WTC11 (cell line): ENCODE results near the gene SLC35F1.

Experiments used
- CBFB ChIP-seq: sonication (generic); formaldehyde crosslinking; IDR thresholded peaks from 2 replicates; pipeline ENCODE4 v1.8.1; 2022; ENCODE audit warnings: mild to moderate bottlenecking, low read depth, missing genetic modification reagents
- E2F4 ChIP-seq: sonication (generic); formaldehyde crosslinking; IDR thresholded peaks from 2 replicates; pipeline ENCODE4 v1.8.1; 2022; ENCODE audit warnings: low read depth, mild to moderate bottlenecking, moderate library complexity, missing genetic modification reagents, borderline replicate concordance
- ESRRA ChIP-seq: sonication (generic); formaldehyde crosslinking; IDR thresholded peaks from 2 replicates; pipeline ENCODE4 v1.8.1; 2022; ENCODE audit warnings: mild to moderate bottlenecking, missing genetic modification reagents, borderline replicate concordance
- ETV6 ChIP-seq: sonication (generic); formaldehyde crosslinking; IDR thresholded peaks from 2 replicates; pipeline ENCODE4 v1.8.1; 2022; ENCODE audit warnings: mild to moderate bottlenecking, missing genetic modification reagents
- JUN ChIP-seq: sonication (generic); formaldehyde crosslinking; IDR thresholded peaks from 2 replicates; pipeline ENCODE4 v1.8.0; 2023; ENCODE audit warnings: mild to moderate bottlenecking, missing genetic modification reagents
- NFYB ChIP-seq: sonication (generic); formaldehyde crosslinking; conservative IDR thresholded peaks from 2 replicates; pipeline ENCODE4 v1.8.0; 2022; ENCODE audit warnings: low read depth, missing genetic modification reagents
- NR1H2 ChIP-seq: sonication (generic); formaldehyde crosslinking; IDR thresholded peaks from 2 replicates; pipeline ENCODE4 v1.9.0; 2021; ENCODE audit warnings: mild to moderate bottlenecking, moderate library complexity, missing genetic modification reagents
- PRRX2 ChIP-seq: fragments of 250-450 bp; sonication (Bioruptor Pico); IDR thresholded peaks from 2 replicates; pipeline ENCODE4 v1.8.0; 2021; ENCODE audit warnings: mild to moderate bottlenecking
- SP1 ChIP-seq: sonication (generic); formaldehyde crosslinking; conservative IDR thresholded peaks from 2 replicates; pipeline ENCODE4 v1.8.1; 2022; ENCODE audit warnings: missing genetic modification reagents
- STAT6 ChIP-seq: sonication (generic); formaldehyde crosslinking; conservative IDR thresholded peaks from 2 replicates; pipeline ENCODE4 v1.8.1; 2023; ENCODE audit warnings: mild to moderate bottlenecking, low read depth, missing genetic modification reagents, moderate library complexity
- TF ChIP-seq, protein P1 (sequence below): fragments of 200-600 bp; IDR thresholded peaks from 2 replicates; pipeline ENCODE4 v1.8.0; 2022; ENCODE audit warnings: antibody characterized with exemption
- TF ChIP-seq, protein P2 (sequence below): sonication (generic); formaldehyde crosslinking; IDR thresholded peaks from 2 replicates; pipeline ENCODE4 v1.8.0; 2023; ENCODE audit warnings: missing genetic modification reagents

GRCh38 chr6:118197539-118197938, 290.5 kb downstream of the SLC35F1 start:
- TF ChIP-seq CBFB (CRISPR knock-in tag) (no peak), PRRX2 (CRISPR knock-in tag) (no peak), SP1 (CRISPR knock-in tag) (no peak), ESRRA (CRISPR knock-in tag) (no peak), STAT6 (CRISPR knock-in tag) (no peak), NFYB (CRISPR knock-in tag) (no peak), ETV6 (CRISPR knock-in tag) (no peak), E2F4 (no peak), NR1H2 (CRISPR knock-in tag) (no peak), JUN (CRISPR knock-in tag) (no peak)
- TF ChIP-seq, protein P1, sequence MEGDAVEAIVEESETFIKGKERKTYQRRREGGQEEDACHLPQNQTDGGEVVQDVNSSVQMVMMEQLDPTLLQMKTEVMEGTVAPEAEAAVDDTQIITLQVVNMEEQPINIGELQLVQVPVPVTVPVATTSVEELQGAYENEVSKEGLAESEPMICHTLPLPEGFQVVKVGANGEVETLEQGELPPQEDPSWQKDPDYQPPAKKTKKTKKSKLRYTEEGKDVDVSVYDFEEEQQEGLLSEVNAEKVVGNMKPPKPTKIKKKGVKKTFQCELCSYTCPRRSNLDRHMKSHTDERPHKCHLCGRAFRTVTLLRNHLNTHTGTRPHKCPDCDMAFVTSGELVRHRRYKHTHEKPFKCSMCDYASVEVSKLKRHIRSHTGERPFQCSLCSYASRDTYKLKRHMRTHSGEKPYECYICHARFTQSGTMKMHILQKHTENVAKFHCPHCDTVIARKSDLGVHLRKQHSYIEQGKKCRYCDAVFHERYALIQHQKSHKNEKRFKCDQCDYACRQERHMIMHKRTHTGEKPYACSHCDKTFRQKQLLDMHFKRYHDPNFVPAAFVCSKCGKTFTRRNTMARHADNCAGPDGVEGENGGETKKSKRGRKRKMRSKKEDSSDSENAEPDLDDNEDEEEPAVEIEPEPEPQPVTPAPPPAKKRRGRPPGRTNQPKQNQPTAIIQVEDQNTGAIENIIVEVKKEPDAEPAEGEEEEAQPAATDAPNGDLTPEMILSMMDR, result no peak
- TF ChIP-seq, protein P2, sequence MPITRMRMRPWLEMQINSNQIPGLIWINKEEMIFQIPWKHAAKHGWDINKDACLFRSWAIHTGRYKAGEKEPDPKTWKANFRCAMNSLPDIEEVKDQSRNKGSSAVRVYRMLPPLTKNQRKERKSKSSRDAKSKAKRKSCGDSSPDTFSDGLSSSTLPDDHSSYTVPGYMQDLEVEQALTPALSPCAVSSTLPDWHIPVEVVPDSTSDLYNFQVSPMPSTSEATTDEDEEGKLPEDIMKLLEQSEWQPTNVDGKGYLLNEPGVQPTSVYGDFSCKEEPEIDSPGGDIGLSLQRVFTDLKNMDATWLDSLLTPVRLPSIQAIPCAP, result no peak
